HG03575 (cell line): ENCODE results near the gene MGME1.

Experiments
- ATAC-seq: cut with Tn5 transposase; IDR thresholded peaks from one replicate; pipeline ENCODE4 v1.9.1; 2021; ENCODE audit not compliant: unreplicated experiment, insufficient number of reproducible peaks, low FRiP score; ENCODE audit errors: extremely low read depth

MGME1 gene

GRCh38 chr20:17968366-17969277, at the start of gene MGME1, which contains the start of gene SNX5:
MGME1 (plus strand) TSS chr20:17969018; CDS start chr20:17969860, 842 bp downstream.
SNX5 (minus strand) TSS chr20:17968794; CDS start chr20:17968425, 369 bp downstream.
- peak; percentile 66 for ATAC-seq

GRCh38 chr20:17919149-17919548, 49.7 kb upstream of the MGME1 start:
- ATAC-seq, result no peak

- no peak for ATAC-seq
Observed at GRCh38 chr20:17921774-17922173, 47.0 kb upstream of the MGME1 start.

- ATAC-seq, result no peak
Observed at GRCh38 chr20:17925141-17925939, 43.5 kb upstream of the MGME1 start.

GRCh38 chr20:17925940-17926300, 42.9 kb upstream of the MGME1 start:
- no peak for ATAC-seq

GRCh38 chr20:17928211-17928611, 40.6 kb upstream of the MGME1 start:
- no peak for ATAC-seq

- no peak for ATAC-seq
Observed at GRCh38 chr20:17928633-17929311, 40.0 kb upstream of the MGME1 start.

- no peak for ATAC-seq
Observed at GRCh38 chr20:17931513-17931912, 37.3 kb upstream of the MGME1 start.

GRCh38 chr20:17932396-17932795, 36.4 kb upstream of the MGME1 start:
- no peak for ATAC-seq

GRCh38 chr20:17933121-17933520, 35.7 kb upstream of the MGME1 start:
- ATAC-seq, result no peak

- ATAC-seq, result no peak
Observed at GRCh38 chr20:17933711-17934110, 35.1 kb upstream of the MGME1 start.

GRCh38 chr20:17934141-17934862, 34.5 kb upstream of the MGME1 start:
- no peak for ATAC-seq

- ATAC-seq, result no peak
Observed at GRCh38 chr20:17935186-17935585, 33.6 kb upstream of the MGME1 start.

GRCh38 chr20:17935761-17936160, 33.1 kb upstream of the MGME1 start:
- ATAC-seq, result no peak

- ATAC-seq, result no peak
Observed at GRCh38 chr20:17936286-17936760, 32.5 kb upstream of the MGME1 start.

GRCh38 chr20:17936761-17937732, 31.8 kb upstream of the MGME1 start:
- no peak for ATAC-seq

- peak; percentile 33 for ATAC-seq
Observed at GRCh38 chr20:17938871-17939619, 29.8 kb upstream of the MGME1 start.
